H1 (cell line): ENCODE results near the gene CARD14. TPM values are rescaled to one million over a fixed set of nuclear protein-coding genes. Genes with fewer than 3 reads are reported as not detected.

Source experiments
- RAD21 ChIP-seq, 2 experiments: IDR thresholded peaks in 1 of 2; conservative IDR thresholded peaks in 1 of 2; 2 replicates each; pipeline ENCODE4 v1.6.1; 2011; ENCODE audit warnings: low read depth in 2 of 2, low read length in 2 of 2, improper control_type of control experiment in 1 of 2, inconsistent platforms in 1 of 2, mild to moderate bottlenecking in 1 of 2, moderate library complexity in 1 of 2
- SRF ChIP-seq: IDR thresholded peaks from 2 replicates; pipeline ENCODE4 v1.6.1; 2011; ENCODE audit warnings: mild to moderate bottlenecking, low read depth, low read length, moderate library complexity
- polyA plus RNA-seq, 7 experiments: library from polyadenylated mRNA; depleted of rRNA in 3 of 7; stranded (reverse) in 5 of 7; unstranded in 2 of 7; fragments of >200 nt in 5 of 7; fragments of 200-250 nt in 2 of 7; gene quantifications; 1 replicate in 5 of 7; 2 replicates in 1 of 7; 4 replicates in 1 of 7; pipeline versions ENCODE4 v1.2.1 to v1.2.3, GENCODE V29; 2011 to 2013; ENCODE audit warnings: missing spikeins in 2 of 7, mixed read lengths in 2 of 7
- total RNA-seq: library from RNA; stranded (reverse); fragmentation: NEBNext Ultra II Directional; extraction: Animal tissue kit (Norgen Biotek cat#: 25700); gene quantifications from 2 replicates; pipeline ENCODE4 v1.2.1, GENCODE V29; 2021
- TF ChIP-seq, protein P1 (sequence below), 3 experiments: IDR thresholded peaks; 1 replicate in 2 of 3; 2 replicates in 1 of 3; pipeline versions ENCODE4 v1.5.1 to v1.6.1; 2011; ENCODE audit warnings: low read length in 3 of 3, mild to moderate bottlenecking in 3 of 3, inconsistent platforms in 2 of 3, low read depth in 1 of 3, moderate library complexity in 1 of 3; ENCODE audit not compliant: insufficient read depth in 1 of 3; ENCODE audit errors: control extremely low read depth in 1 of 3

Gene CARD14
- total and polyA plus RNA-seq, 2 of the 8 experiments (the other 6 are each of a cell fraction or from before 2014, with no cell fraction given) = 0.08 TPM; not detected in 1

DNA sequence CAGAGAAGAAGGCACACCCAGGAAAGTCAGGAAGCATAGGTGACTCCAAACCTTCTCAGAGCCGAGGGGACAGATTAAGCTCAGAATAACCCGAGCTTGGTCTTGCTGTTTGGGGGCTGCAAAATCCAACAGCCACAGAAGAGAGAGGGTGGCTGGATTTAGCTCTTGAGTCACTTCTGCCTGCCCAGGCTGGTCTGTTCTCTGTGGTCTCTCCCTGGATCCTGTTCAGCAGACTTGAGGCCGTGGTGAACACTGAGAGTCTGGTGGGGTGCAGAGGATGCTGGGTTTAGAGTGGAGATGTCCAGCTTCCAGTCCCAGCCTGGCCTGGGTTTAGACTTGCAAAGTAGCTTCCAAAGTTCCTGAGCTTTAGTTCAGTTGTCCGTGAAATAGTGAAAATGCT lies 59.2 kb downstream of the CARD14 start (continued):
- TF ChIP-seq, protein P1, sequence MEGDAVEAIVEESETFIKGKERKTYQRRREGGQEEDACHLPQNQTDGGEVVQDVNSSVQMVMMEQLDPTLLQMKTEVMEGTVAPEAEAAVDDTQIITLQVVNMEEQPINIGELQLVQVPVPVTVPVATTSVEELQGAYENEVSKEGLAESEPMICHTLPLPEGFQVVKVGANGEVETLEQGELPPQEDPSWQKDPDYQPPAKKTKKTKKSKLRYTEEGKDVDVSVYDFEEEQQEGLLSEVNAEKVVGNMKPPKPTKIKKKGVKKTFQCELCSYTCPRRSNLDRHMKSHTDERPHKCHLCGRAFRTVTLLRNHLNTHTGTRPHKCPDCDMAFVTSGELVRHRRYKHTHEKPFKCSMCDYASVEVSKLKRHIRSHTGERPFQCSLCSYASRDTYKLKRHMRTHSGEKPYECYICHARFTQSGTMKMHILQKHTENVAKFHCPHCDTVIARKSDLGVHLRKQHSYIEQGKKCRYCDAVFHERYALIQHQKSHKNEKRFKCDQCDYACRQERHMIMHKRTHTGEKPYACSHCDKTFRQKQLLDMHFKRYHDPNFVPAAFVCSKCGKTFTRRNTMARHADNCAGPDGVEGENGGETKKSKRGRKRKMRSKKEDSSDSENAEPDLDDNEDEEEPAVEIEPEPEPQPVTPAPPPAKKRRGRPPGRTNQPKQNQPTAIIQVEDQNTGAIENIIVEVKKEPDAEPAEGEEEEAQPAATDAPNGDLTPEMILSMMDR (IDR thresholded peaks at IDR 0.05; ENCODE audit: control extremely low read depth in 1 of 3, insufficient read depth in 1 of 3, low read depth in 1 of 3, low read length in 3 of 3) = no peak
- TF ChIP-seq SRF (no peak), RAD21 (IDR thresholded peaks at IDR 0.05 in 1 of 2, conservative IDR thresholded peaks at IDR 0.05 in 1 of 2; ENCODE audit: low read depth in 2 of 2, low read length in 2 of 2) (no peak)
